GM12874 (cell line): ENCODE data around the gene POLD4.
A peak's percentile ranks its signal among the peaks of the same experiment; 100 is the strongest.

Source experiments
- TF ChIP-seq, protein P1 (sequence below): IDR thresholded peaks from 2 replicates; pipeline ENCODE4 v1.5.1; 2011; ENCODE audit warnings: low read depth, mild to moderate bottlenecking, control low read depth, low read length, moderate library complexity; ENCODE audit not compliant: insufficient read depth

The POLD4 gene

DNA sequence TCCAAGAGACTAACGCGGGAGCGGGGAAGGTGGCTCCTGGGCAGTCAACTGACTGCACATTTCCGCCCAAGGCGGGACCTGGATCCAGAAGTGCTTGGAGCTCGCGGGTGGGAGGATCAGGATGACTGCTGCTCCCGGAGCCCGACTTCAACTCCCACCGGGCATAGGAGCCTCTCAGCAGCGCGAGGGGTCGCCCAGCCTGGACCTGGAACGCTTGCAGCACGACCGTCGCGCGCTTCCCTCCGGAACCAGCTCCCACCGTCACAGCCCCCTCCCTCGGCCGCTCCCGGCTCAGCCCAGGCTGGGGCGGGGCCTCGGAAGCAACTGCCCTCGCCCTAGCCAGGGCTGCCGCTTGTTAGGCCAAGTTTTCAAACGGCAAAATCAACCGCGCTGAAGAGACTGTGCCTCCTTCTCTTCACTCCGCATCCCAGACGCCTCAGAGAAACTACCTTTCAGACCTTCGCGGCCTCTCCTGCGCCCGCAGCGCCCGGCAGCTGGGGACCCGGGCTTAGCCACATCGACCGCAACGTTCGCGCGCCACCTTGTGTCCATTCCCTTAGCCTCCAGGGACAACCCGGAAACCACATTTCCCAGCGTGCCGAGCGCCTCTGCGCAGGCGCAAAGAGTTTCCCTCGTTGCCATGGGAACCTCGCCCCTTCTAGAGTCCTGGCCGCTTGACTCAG, 36.0 kb downstream of the POLD4 start:
- TF ChIP-seq, protein P1, sequence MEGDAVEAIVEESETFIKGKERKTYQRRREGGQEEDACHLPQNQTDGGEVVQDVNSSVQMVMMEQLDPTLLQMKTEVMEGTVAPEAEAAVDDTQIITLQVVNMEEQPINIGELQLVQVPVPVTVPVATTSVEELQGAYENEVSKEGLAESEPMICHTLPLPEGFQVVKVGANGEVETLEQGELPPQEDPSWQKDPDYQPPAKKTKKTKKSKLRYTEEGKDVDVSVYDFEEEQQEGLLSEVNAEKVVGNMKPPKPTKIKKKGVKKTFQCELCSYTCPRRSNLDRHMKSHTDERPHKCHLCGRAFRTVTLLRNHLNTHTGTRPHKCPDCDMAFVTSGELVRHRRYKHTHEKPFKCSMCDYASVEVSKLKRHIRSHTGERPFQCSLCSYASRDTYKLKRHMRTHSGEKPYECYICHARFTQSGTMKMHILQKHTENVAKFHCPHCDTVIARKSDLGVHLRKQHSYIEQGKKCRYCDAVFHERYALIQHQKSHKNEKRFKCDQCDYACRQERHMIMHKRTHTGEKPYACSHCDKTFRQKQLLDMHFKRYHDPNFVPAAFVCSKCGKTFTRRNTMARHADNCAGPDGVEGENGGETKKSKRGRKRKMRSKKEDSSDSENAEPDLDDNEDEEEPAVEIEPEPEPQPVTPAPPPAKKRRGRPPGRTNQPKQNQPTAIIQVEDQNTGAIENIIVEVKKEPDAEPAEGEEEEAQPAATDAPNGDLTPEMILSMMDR, result peak; percentile 85

DNA sequence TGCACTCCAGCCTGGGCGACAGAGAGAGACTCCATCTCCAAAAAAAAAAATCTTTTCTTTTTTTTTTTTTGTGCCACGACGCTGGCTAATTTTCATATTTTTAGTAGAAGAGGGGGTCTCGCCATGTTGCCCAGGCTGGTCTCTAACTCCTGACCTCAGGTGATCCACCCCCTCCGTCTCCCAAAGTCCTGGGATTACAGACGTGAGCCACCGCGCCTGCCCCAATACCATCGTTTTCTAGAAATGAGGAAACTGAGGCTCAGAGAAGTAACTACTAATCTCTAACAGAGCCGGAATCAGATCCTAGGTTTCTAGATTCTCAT, 36.5 kb downstream of the POLD4 start:
- TF ChIP-seq, protein P1, result no peak

DNA sequence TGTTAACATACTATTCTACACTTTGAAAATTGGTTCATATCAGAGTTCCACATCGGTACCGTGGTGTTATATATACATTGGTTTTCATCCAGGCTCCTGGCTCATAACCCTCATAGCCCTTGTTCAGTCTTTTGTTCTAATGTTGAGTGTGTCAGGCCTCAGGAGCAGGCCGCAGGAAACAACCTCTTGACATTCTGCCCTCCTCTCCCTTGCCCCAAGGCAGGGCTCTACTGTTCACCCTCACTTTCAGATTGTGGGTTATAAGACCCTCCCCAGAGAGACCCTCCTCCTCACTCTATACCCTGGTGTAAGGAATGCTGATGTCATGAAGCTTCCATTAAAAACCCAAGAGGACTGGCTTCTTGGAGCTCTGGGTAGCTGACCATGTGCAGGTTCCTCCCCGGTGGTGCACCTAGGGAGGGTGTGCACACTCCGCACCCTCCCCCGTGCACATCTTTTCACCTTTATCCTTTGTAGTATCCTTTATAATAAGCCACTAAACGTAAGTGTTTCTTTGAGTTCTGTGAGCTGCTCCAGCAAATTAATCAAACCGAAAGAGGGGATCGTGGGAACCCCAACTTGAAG, 37.9 kb downstream of the POLD4 start:
- TF ChIP-seq, protein P1, result no peak

DNA sequence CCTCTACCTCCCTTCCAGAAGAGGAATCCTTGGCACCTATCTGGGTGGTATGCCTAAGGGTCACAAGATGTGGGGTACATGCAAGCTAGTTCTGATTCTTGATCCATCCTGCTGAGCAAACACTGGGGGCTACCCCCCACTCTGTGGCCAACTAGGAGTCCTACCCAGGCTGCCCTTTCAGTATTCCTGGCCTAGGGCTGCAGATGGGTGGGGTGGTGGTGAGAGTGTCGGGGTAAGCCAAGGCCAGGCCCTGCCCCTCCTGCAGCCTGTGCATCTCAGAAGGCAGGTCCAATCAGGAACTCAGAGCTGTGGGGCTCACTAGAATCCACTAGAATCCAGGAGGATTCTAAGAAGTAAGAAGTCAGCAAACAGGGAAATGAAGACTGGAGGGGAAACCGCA, 39.1 kb downstream of the POLD4 start:
- TF ChIP-seq, protein P1, result no peak

DNA sequence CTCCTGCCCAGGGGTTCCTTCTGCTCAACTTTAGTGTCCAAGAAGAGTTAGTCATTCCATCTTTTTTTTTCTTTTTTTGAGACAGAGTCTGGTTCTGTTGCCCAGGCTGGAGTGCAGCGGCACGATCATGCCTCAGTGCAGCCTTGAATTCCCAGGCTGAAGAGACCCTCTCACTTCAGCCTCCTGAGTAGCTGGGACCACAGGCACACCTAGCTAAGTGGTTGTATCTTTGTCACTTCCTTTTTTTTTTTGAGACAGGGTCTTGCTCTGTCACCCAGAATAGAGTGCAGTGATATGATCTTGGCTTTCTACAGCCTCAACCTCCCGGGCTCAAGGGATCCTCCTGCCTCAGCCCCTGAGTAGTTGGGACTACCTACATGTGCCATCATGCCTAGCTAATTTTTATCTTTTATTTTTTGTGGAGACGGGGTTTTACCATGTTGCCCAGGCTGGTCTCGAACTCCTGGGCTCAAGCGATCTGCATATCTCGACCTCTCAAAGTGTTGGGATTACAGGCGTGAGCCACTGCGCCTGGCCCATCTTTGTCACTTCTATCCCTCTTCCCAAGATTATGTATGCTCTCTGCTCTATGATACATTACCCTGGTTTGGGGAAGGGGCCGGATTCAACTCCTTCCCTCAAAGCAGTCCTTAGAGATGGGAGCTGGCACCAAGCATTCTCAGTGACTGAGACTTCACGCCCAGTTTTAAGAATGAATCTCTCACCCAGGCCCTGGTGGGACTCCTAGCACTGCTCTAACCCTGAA, 40.0 kb downstream of the POLD4 start:
- TF ChIP-seq, protein P1, result no peak

DNA sequence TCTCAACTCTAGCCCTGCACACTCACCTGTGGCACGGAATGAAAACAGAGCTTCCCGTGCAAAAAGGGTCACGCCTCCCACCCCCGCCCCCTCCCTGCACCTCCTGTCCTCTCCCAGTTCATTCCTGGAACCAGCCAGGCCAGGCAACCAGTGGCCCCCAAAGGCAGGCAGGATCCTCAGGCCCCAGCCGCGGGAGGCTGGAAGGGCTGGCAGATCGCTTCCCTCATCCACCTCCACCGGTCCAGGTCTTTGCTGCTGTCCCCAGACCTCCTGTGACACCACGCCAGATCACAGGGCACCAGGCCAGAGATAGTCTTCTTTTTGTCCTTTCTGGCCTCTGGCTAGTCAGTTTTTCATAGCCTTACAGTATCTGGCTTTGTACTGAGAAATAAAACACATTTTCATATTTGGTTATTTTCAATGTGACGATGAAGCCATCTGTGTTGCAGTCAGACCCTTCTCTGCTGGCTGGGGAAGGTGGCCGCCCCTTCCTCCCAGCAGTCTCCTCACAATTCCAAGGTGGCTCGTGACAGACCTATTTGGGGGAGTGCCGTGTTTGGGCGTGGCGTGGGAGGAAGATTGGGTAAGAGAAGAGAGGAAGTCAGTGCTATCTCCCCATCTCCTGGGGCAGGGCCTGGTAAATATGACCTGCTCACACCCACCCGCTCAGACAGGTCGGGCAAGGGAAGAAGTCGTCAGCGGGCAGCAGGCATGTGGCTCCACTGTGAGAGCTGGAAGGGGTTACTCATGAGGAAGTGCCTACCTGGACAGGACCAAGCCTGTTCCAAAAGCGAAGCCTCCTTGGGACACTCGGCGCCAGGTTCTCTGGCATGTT, 40.9 kb downstream of the POLD4 start:
- TF ChIP-seq, protein P1, result no peak
